Fibroblast of the aortic adventitia (primary cell): ENCODE measurements around the gene NT5M. TPM values are rescaled to one million over a fixed set of nuclear protein-coding genes. Genes with fewer than 3 reads are reported as not detected.
"Not testable (repeated sequence)": the region's sequence is repeated elsewhere in the genome, so short reads cannot be mapped to it uniquely, and the experiment has no call there.

Experiments used
- DNase-seq: peaks from one replicate; pipeline ENCODE4 v3.0.0-alpha.2; 2010; ENCODE audit warnings: low read depth
- H3K4me3 ChIP-seq: 2 replicates; pipeline ENCODE4 v1.5.1; 2011; ENCODE audit warnings: low read depth, mild to moderate bottlenecking, control low read depth, low read length, moderate library complexity
- total RNA-seq: library from RNA; depleted of rRNA; stranded (reverse); fragments of >200 nt; gene quantifications from 2 replicates; pipeline ENCODE4 v1.2.3, GENCODE V29; 2012; ENCODE audit warnings: low replicate concordance
- TF ChIP-seq, protein P1 (sequence below): IDR thresholded peaks from 2 replicates; pipeline ENCODE4 v1.5.1; 2011; ENCODE audit warnings: mild to moderate bottlenecking, low read length, control low read depth, inconsistent platforms; ENCODE audit not compliant: insufficient read depth

Gene NT5M
- total RNA-seq, 1 donor: 2.3 TPM

DNA sequence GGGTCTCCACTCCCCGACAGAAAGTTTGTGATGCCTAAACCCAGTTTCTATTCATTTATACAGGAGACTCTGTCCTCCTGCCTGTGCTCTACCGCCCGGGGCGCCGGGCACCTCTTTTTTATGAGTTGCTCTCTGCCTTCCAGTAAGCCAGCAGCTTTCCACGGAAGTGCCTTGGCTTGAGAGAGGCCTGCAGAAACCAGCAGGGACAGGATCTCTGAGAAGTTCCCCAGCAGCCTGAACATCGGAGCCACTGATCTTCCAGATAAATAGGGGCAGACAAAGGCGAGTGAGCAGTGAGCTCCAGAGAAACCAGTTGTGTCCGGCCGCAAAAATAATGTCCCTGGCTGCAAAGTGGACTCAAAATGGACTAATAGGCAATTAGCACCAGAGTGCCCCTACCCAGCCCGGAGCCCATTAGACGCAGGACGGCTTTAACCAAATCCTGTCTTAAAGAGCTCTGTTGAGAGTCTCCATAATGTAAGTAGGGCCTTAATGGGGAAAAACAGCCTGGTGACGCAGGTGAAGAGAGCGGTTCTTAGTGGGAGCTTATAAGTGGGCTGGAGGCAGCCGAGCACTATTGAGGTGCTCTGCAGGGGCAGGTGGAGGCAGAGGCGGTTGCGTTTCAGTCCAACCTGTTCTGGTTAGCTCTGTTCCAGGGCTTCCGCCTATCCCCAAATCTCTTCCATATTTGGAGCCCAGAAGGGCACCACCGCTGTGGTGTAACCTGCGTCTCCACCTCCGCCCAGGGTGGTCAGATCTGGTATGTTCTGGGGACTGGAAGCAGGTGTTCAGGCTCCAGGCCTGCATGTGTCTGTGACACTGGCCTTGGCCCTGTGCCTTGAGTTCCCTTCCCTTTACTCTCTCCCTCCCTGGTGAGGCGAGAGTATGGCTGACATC, 74.1 kb downstream of the NT5M start:
- no peak for DNase-seq
- TF ChIP-seq, protein P1, sequence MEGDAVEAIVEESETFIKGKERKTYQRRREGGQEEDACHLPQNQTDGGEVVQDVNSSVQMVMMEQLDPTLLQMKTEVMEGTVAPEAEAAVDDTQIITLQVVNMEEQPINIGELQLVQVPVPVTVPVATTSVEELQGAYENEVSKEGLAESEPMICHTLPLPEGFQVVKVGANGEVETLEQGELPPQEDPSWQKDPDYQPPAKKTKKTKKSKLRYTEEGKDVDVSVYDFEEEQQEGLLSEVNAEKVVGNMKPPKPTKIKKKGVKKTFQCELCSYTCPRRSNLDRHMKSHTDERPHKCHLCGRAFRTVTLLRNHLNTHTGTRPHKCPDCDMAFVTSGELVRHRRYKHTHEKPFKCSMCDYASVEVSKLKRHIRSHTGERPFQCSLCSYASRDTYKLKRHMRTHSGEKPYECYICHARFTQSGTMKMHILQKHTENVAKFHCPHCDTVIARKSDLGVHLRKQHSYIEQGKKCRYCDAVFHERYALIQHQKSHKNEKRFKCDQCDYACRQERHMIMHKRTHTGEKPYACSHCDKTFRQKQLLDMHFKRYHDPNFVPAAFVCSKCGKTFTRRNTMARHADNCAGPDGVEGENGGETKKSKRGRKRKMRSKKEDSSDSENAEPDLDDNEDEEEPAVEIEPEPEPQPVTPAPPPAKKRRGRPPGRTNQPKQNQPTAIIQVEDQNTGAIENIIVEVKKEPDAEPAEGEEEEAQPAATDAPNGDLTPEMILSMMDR: no peak
- no peak overlapping the region for H3K4me3 ChIP-seq

DNA sequence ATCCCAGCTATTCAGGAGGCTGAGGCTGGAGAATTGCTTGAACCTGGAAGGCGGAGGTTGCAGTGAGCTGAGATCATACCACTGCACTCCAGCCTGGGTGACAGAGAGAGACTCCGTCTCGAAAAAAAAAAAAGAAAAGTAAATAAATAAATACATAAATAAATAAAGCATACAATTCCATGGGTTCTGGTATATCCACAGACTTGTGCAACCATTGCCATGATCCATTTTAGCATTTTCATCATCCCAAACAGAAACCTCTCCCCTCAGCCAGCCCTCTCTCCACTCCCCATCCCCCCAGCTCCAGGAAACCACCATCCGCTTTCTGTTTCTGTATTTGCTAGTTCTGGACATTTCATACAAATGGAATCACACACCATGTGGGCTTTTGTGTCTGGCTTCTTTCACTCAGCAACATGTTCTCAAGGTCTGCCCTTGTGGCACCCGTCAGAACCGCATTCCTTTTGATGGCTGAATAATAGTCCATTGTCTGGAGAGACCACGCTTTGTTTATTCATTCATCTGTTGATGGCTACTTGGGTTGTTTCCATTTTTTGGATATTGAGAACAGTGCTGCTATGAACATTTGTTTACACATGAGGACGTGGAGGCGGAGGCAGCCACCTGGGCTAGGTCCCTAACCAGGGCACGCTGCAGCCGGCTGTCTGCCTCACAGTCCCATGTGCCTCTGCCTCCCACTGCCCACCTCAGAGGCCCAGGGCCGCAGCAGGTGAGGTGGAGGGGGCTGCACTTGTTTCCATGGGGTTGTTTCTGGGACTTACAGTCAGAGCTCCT, 76.2 kb downstream of the NT5M start:
- TF ChIP-seq, protein P1: no peak
- peak; percentile 73 for DNase-seq
- no peak overlapping the region for H3K4me3 ChIP-seq

DNA sequence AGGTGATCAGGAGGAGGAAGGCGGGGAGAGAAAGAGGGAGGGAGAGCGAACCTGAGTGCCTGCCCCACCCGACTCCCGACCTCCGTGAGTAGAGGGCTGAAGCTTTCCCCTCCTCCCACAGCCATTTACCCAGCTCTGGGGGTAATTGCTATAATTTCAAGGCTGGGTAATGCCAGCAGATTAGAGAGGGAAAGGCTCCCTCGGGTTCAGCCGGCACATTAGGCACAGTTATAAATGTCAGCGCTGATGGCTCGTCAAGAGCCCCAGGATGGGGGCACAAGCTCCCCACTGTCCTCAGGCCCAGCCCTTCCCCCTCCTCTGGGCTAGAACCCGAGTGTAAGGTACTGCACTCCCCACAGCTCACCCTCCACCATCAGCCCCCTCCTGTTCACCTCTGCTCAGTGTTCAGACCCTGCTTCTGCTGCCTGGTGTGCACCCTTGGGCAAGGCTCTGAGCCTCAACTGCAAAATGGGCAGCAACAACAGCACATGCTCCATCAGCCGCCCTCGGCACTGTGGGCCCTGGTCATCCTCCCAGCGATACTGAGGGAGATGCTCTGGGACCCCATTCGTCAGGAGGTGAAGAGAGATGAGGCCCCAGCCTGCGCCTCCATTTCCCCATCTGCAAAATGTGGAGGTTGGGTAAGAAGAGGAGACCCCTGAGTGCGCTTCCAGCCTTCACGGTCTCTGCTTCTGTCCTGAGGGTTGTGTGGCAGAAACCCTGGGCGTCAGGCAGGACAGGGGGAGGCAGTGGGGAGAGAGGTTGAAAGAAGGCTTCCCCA, 77.2 kb downstream of the NT5M start:
- TF ChIP-seq, protein P1: no peak
- H3K4me3 ChIP-seq: no peak overlapping the region
- no peak for DNase-seq

DNA sequence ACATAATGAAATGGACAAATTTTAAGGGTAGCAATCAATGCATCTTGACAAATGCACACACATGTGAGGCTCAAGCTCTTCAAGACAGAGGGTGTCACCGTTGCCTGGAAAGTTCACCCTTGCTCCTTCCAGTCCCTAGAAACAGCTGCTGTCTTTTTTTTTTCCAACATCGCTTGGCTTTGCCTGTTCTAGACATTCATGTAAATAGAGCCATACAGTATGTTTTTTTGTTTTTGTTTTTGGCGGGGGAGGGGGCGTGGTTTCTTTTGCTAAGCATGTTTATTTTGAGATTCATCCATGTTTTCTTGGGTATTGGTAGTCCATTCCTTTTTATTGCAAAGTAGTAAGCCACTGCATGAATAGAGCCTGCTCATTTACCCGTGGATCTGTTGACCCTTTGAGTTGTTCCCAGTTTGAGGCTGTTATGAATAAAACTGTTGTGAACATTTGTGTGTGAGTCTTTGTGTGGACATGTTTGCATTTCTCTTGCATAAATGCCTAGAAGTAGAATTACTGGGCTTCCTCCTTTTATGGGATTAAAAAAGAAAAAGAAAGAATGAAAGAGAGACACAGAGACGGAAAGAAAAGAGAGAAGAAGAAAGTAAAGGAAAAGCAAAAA, 78.4 kb downstream of the NT5M start:
- TF ChIP-seq, protein P1: no peak
- H3K4me3 ChIP-seq: no peak overlapping the region
- DNase-seq: no peak

DNA sequence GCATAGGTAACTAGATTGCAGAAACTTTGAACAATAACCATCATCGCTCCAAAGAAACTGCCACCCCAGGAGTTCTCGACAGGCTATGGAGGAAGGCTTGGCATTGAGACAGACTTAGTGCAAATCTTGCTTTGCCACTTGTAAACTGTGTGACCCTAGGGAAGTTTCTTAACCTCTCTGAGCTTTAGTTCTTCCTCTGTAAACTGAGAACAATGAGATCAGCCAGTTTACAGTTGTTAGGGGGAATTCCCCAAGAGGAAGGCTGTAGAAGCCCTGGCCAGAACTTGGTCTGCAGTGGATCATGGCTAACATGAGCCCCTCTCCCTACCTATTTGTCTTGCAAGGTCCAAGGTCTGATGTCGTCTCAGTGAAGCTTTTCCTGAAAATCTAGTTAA, 78.9 kb downstream of the NT5M start:
- TF ChIP-seq, protein P1: no peak
- DNase-seq: no peak

DNA sequence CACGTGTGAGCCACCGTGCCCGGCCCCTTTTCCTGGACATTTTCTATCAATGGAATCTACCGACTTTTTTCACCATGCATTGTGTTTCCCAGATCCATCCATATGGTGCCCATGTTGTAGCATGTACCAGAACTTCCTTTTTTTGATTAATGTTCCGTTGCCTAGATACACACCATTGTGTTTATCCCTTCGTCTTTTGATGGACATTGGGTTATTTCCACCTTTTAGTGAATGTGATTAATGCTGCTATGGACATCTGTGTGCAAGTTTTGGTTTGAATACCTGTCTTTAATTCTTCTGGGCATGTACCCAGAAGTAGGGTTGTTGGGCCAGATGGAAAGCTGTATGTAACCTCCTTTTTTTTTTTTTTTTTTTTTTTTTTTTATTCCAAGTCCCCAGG, 79.8 kb downstream of the NT5M start:
- no peak for DNase-seq
- no peak overlapping the region for H3K4me3 ChIP-seq
- TF ChIP-seq, protein P1: no peak

More for the DNA sequence above, 78.9 kb downstream of the NT5M start:
- H3K4me3 ChIP-seq: no peak overlapping the region

DNA sequence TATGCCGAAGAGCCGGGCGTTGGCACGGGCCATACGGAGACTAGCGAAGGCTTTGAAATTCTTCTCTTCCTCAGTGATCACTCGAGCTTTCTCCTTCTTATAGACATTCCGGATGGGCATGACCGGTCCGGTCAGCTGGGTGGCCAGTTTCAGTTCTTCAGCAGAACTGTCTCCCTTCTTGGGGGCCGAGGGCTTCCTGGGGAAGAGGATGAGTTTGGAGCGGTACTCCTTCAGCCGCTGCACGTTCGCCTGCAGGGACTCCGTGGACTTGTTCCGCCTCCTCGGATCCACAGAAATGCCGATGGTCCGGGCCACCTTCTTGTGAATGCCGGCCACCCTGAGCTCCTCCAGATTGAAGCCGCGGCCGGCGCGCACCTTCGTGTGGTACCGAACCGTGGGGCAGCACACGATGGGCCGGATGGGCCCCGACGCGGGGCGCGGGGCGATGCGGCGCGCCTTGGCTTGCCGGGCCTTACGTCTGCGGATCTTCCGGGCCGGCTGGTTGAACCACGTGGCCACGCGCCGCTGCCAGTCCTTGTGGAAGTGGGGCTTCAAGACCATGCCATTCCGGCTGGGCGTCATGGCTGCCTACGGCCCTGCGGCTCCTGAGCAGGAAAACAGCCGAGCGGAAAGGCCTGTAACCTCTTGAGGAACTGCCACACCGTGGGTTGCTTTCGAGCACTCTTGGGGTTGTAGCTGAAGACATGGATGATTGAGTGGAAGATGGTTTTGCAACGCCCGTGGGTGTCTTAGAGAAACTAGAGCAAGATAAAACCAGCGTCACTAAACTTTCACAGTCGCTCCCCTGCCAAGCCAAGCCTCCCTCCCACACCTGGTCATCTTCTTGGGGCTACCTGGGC, 80.5 kb downstream of the NT5M start:
- not testable (repeated sequence) for DNase-seq, H3K4me3 ChIP-seq
